Fibroblast of peridontal ligament (primary cell): ENCODE data around the gene IP6K3.
A peak's percentile ranks its signal among the peaks of the same experiment; 100 is the strongest.

Experiments
- DNase-seq: peaks from one replicate; pipeline ENCODE4 v3.0.0-alpha.2; 2010; ENCODE audit errors: extremely low read depth

Gene IP6K3

GRCh38 chr6:33723371-33724085 lies 23.2 kb downstream of the IP6K3 start:
- no peak for DNase-seq

GRCh38 chr6:33722103-33722623 lies 24.5 kb downstream of the IP6K3 start:
- no peak for DNase-seq

GRCh38 chr6:33721508-33721907 lies 25.2 kb downstream of the IP6K3 start:
- DNase-seq: no peak

- no peak for DNase-seq
Measured at GRCh38 chr6:33720998-33721397, 25.7 kb downstream of the IP6K3 start.

GRCh38 chr6:33719326-33719987 lies 27.2 kb downstream of the IP6K3 start:
- DNase-seq: no peak

GRCh38 chr6:33718713-33719112 lies 28.0 kb downstream of the IP6K3 start:
- no peak for DNase-seq

- DNase-seq: peak; percentile 27
Measured at GRCh38 chr6:33717934-33718455, 28.7 kb downstream of the IP6K3 start.

- DNase-seq: no peak
Measured at GRCh38 chr6:33716890-33717632, 29.6 kb downstream of the IP6K3 start.

GRCh38 chr6:33716379-33716778 lies 30.3 kb downstream of the IP6K3 start:
- DNase-seq: no peak

GRCh38 chr6:33714385-33715040 lies 32.2 kb downstream of the IP6K3 start:
- DNase-seq: no peak

- no peak for DNase-seq
Measured at GRCh38 chr6:33713786-33714185, 32.9 kb downstream of the IP6K3 start.

GRCh38 chr6:33712914-33713313 lies 33.8 kb downstream of the IP6K3 start:
- DNase-seq: no peak

- DNase-seq: peak; percentile 95
Measured at GRCh38 chr6:33711140-33712129, 35.3 kb downstream of the IP6K3 start, which contains the start of gene UQCC2. UQCC2 (minus strand) TSS chr6:33711700; CDS start chr6:33711686, 14 bp downstream.

GRCh38 chr6:33710296-33711121 lies 36.2 kb downstream of the IP6K3 start:
- no peak for DNase-seq

GRCh38 chr6:33709605-33710295 lies 37.0 kb downstream of the IP6K3 start:
- DNase-seq: no peak

GRCh38 chr6:33708516-33709204 lies 38.0 kb downstream of the IP6K3 start:
- DNase-seq: no peak

GRCh38 chr6:33707771-33708170 lies 38.9 kb downstream of the IP6K3 start:
- no peak for DNase-seq
